HG03432 (cell line): ENCODE data around the gene CDKN1A.
A peak's percentile ranks its signal among the peaks of the same experiment; 100 is the strongest.

ENCODE experiments used
- ATAC-seq: cut with Tn5 transposase; IDR thresholded peaks from one replicate; pipeline ENCODE4 v1.9.1; 2021; ENCODE audit warnings: mild to moderate bottlenecking, moderate library complexity; ENCODE audit not compliant: unreplicated experiment

Gene CDKN1A

DNA sequence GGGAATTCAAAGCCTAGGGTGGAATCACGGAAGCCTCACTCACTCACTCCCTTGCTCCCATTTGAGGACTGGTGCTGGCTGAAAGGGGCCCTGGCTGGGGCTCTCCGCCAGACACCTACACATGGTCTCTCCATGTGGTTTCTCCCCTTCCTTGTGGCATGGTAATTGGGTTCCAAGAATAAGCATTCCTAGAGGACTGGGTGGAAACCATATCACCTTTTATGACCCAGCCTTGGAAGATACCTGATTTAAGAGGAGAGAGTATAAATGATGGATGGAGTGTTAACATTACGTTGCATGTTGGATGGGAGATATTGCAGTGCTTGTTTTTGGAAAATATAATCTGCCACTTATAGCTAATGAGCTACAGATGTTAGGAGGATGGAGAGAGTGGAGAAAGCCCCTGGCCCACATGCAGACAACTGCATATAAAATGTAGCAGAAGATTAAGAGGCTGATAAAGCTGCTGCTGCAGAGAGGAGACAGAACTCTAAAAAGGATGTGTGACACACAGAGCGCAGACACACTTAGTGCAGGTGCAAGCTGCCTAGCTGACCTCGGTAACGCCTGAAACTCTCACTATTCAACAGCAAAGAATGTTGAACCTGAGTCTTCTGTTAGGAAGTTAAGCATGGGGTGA is 23.3 kb upstream of the CDKN1A start:
- ATAC-seq: no peak

DNA sequence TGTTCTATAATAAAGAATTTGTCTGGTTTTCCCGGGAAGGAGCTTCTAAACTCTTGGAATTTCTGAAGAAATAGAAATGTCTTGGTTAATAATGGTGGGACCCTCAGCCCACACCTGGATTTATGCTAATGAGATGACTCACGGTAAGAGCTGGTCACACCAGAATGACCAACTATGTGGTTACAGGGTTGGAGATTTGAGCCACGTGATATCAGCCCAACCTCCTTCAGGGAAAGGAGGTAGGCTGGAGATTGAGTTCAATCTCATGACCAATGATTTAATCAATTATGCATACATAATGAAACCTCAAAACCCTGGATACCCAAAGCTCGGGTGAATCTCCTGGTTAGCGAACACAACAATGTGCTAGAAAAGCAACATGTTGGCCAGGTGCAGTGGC is 22.1 kb upstream of the CDKN1A start:
- no peak for ATAC-seq

GRCh38 chr6:36657271-36657670 is 21.2 kb upstream of the CDKN1A start:
- ATAC-seq: no peak

- ATAC-seq: no peak
These were observed 20.5 kb upstream of the CDKN1A start for GRCh38 chr6:36657942-36658544.

DNA sequence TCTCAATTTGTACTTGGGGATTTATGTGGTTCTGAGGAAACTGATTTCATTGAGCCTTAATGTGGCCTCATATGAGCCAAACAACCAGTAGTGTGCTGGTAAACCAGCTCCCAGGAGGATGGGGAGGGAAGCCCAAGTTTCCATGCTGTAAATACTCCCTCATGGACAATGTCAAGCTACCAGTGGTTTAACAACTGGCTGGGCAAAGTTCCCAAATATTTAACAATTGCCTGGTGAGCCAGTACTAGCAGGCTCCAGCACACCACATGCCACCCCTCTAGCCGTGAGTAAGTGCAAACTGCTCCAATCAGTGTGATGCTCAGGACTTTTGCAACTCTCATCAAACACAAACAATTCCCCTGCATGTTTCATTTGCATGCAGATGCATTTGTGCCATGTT is 19.2 kb upstream of the CDKN1A start:
- no peak for ATAC-seq

DNA sequence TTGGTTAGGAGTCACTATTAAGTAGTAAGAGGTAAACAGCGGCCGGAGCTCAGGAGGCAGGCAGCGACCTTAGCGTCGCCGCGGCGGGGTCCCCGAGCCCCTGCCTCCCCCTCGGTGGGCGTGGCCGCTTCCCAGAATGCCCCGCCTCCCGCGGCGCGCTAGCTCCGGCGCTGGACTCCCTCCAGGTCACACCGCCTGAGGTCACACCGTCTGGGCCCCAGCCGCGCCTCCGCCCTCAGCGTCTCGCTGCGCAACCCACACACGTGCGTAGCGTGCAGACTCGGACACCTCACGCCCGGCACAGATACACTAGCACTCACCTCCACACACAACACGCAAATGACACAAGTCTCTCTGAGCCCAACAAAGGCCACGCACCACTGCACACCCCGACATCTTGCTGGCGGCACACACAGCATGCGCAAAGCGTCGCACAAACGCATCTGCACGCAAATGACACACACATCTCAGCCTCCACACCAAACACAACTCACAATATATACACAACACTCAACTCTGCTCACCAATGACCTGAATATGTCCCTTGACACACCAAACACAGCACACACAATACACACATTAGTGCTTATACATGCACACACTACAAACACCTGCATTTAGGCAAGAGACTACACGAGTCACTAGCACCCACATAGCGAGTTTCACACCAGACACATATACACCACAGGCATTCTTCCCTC is 17.6 kb upstream of the CDKN1A start:
- no peak for ATAC-seq

DNA sequence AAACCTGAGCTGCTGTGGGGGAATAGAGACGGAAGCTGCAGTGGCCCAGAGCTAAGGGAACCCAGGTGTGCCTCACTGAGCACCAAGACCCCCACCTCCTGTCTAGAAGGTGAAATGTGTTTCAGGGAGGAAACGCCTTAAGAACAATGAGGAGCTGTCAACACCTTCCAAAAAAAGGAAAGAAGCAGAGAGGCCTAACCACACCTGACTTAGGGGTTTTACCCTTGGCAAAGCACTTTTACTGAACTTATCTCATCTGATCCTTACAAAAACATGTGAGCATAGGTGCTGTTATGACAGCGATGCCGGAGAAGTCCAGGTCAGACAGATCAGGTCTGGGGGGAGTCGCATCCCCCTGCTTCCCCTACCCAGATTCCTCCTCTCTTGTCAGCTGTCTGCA is 16.1 kb upstream of the CDKN1A start:
- no peak for ATAC-seq

DNA sequence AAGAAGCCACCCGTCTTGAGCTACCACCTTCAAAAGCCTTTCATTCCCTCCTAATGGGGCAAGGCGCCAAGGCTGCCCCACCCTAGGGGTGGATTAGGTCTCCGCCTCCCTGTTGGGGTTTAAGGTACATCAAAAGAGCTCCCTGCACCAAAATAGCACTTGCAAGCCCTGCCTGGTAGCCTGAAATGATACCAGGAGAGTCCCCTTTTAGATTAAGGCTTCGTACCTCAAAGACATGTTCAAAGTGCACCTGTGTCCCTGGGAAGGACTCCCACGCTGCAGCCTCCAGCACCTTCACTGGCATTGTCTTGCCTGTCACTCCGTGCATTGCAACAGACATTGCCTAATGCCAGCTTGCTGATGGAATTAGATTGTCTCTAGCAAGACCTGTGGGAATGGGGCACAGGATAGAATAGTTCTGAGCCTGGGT is 15.7 kb upstream of the CDKN1A start:
- ATAC-seq: no peak

DNA sequence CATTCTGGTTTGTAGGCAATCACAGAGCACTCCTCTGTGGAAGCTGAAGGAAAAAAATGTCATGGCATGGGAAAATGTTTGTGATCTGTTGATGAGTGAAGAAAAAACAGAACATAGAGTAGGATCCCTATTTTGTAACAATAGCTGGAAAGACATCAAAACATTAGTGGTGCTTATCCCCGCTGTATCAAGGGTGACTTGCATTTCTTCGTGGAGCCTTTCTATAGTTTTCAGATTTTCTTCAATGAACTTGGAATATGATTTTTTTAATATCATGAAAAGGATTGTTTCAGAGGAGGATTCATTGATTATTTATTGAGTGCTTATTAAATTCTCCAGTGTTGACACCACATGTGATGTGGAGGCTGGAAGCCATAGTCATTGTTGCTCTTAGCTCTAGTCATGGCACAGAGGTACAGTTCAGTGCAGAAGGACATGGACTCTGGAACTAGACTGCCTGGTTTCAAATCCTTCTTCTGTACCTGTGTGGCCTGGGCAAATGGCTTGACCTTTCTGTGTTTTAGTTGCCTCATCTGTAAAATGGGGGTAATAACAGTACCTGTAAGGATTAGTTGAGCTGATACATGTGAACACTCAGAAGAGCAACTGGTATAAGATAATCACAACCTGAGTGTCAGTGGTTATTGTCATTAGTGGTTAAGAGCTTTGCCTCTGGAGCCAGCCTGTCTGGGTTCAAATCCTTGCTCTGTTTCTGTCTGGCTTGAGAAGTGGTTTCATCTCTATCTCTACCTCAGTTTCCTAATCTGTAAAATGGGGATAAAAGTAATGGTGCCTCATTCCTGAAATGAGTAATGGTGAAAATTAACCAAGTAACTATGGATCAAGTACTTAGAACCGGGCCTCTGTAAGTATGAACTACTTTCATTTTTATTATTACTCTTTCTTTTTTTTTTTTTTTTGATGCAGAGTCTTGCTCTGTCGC is 14.7 kb upstream of the CDKN1A start:
- ATAC-seq: no peak

DNA sequence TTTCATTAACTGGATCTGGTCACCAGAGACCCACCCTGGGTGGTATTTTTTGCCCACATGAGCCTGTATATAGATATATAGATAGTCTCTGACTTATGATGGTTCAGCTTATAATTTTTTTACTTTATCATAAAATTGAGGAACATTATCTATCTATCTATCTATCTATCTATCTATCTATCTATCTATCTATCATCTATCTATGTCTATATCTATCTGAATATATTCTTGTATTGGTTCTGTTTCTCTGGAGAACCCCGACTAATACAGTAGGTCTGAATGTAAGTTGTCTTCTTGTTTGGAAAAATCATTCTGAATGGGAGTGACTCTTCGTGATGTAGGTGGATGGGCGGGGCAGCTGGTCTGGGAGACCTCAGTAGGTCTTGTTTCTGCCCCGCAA is 13.3 kb upstream of the CDKN1A start:
- no peak for ATAC-seq

DNA sequence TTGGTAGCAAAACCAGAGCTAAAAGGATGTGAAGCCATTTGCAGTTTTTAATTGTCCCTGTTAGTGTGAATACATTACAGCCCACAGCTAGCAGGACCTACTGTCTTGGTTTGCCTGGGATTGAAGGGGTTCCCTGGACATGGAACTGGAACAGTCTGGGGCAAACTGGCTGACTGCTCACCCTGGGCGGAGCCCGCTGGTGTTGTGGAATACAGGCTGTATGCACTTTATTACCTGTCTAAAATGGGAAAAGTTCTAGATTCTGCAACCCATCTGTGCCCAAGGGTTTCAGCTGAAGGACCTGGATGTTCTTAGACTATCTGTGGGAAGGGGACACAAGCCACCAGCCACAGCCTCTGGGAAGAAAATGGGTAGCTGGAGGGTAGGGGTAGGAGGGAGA is 12.2 kb upstream of the CDKN1A start:
- ATAC-seq: no peak

GRCh38 chr6:36666826-36667591 is 11.5 kb upstream of the CDKN1A start:
- ATAC-seq: peak; percentile 81

DNA sequence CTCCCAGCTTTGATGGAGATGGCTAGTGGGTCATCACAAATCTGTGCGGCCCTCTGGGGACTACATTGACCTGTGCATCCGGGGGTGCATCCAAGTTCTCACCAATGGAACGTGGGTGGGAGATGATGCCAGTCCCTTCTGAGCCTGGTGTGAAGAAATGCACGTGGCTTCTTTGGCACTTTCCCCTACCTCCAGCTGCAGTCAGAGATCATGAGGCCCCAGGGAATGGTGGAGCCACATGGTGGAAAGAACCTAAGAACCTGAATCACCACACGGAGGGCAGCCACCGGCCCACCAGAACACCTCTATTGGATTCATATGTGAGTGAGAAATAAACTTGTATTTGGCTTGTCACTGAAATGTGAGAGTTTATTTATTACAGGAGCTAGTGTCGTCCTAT is 9.9 kb upstream of the CDKN1A start:
- ATAC-seq: no peak

- ATAC-seq: no peak
These were observed 9.5 kb upstream of the CDKN1A start for GRCh38 chr6:36669002-36669401.

- ATAC-seq: no peak
These were observed 8.2 kb upstream of the CDKN1A start for GRCh38 chr6:36670271-36670670.

- ATAC-seq: no peak
These were observed 6.7 kb upstream of the CDKN1A start for GRCh38 chr6:36671687-36672375.

DNA sequence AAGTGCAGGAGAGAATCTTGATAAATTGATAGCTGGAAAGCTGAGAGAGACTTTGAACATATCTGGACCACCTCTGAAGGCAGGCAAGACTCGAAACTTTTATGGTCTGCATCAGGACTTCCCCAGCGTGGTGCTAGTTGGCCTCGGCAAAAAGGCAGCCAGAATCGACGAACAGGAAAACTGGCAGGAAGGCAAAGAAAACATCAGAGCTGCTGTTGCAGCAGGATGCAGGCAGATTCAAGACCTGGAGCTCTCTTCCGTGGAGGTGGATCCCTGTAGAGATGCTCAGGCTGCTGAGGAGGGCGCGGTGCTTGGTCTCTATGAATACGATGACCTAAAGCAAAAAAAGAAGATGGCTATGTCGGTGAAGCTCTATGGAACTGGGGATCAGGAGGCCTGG is 4.6 kb upstream of the CDKN1A start:
- no peak for ATAC-seq

- no peak for ATAC-seq
These were observed 3.6 kb upstream of the CDKN1A start for GRCh38 chr6:36674942-36675341.

DNA sequence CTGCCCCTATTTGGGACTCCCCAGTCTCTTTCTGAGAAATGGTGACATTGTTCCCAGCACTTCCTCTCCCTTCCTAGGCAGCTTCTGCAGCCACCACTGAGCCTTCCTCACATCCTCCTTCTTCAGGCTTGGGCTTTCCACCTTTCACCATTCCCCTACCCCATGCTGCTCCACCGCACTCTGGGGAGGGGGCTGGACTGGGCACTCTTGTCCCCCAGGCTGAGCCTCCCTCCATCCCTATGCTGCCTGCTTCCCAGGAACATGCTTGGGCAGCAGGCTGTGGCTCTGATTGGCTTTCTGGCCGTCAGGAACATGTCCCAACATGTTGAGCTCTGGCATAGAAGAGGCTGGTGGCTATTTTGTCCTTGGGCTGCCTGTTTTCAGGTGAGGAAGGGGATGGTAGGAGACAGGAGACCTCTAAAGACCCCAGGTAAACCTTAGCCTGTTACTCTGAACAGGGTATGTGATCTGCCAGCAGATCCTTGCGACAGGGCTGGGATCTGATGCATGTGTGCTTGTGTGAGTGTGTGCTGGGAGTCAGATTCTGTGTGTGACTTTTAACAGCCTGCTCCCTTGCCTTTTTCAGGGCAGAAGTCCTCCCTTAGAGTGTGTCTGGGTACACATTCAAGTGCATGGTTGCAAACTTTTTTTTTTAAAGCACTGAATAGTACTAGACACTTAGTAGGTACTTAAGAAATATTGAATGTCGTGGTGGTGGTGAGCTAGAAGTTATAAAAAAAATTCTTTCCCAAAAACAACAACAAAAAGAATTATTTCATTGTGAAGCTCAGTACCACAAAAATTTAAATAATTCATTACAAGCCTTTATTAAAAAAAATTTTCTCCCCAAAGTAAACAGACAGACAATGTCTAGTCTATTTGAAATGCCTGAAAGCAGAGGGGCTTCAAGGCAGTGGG is 2.1 kb upstream of the CDKN1A start:
- ATAC-seq: no peak
